HepG2 (cell line): Measurements from ENCODE around the gene RWDD2A. TPM values are rescaled to one million over a fixed set of nuclear protein-coding genes. Genes with fewer than 3 reads are reported as not detected.

Source experiments
- AKNA ChIP-seq: sonication (generic); formaldehyde crosslinking; IDR thresholded peaks from 2 replicates; pipeline ENCODE4 v1.4.0; 2020; ENCODE audit warnings: missing genetic modification reagents, borderline replicate concordance
- ARNTL ChIP-seq: sonication (generic); formaldehyde crosslinking; IDR thresholded peaks from 2 replicates; pipeline ENCODE4 v1.4.0; 2020; ENCODE audit warnings: mild to moderate bottlenecking, missing genetic modification reagents
- FOXJ3 ChIP-seq: sonication (generic); formaldehyde crosslinking; IDR thresholded peaks from 2 replicates; pipeline ENCODE4 v1.4.0; 2020; ENCODE audit warnings: missing genetic modification reagents, mild to moderate bottlenecking, borderline replicate concordance
- FOXM1 ChIP-seq: sonication (generic); formaldehyde crosslinking; IDR thresholded peaks from 2 replicates; pipeline ENCODE4 v1.5.0; 2020; ENCODE audit warnings: missing genetic modification reagents
- MED1 ChIP-seq: sonication (generic); formaldehyde crosslinking; IDR thresholded peaks from 2 replicates; pipeline ENCODE4 v1.4.0; 2020; ENCODE audit warnings: missing genetic modification reagents
- POGK ChIP-seq: sonication (generic); formaldehyde crosslinking; conservative IDR thresholded peaks from 2 replicates; pipeline ENCODE4 v1.8.0; 2022; ENCODE audit warnings: mild to moderate bottlenecking, moderate library complexity, missing genetic modification reagents
- PTBP1 ChIP-seq: fragments of 200-400 bp; formaldehyde crosslinking; IDR thresholded peaks from 2 replicates; pipeline ENCODE4 v1.6.1; 2018; ENCODE audit warnings: low read length, low read depth; ENCODE audit not compliant: poor library complexity, severe bottlenecking
- SALL2 ChIP-seq: sonication (generic); formaldehyde crosslinking; IDR thresholded peaks from 2 replicates; pipeline ENCODE4 v1.8.1; 2023; ENCODE audit warnings: mild to moderate bottlenecking, missing genetic modification reagents, inconsistent platforms
- SMAD3 ChIP-seq: sonication (generic); formaldehyde crosslinking; IDR thresholded peaks from 2 replicates; pipeline ENCODE4 v1.4.0; 2020; ENCODE audit warnings: missing genetic modification reagents
- TP53 ChIP-seq: sonication (generic); formaldehyde crosslinking; conservative IDR thresholded peaks from 2 replicates; pipeline ENCODE4 v1.4.0; 2020; ENCODE audit warnings: missing genetic modification reagents
- TSC22D2 ChIP-seq: sonication (generic); formaldehyde crosslinking; IDR thresholded peaks from 2 replicates; pipeline ENCODE4 v1.5.1; 2020; ENCODE audit warnings: missing genetic modification reagents, mild to moderate bottlenecking, borderline replicate concordance
- ZFP62 ChIP-seq: sonication (generic); formaldehyde crosslinking; IDR thresholded peaks from 2 replicates; pipeline ENCODE4 v1.4.0; 2020; ENCODE audit warnings: missing genetic modification reagents
- ZNF142 ChIP-seq: sonication (generic); formaldehyde crosslinking; IDR thresholded peaks from 2 replicates; pipeline ENCODE4 v1.4.0; 2020; ENCODE audit warnings: missing genetic modification reagents
- ZNF567 ChIP-seq: sonication (generic); formaldehyde crosslinking; IDR thresholded peaks from 2 replicates; pipeline ENCODE4 v1.8.1; 2023; ENCODE audit warnings: mild to moderate bottlenecking, missing genetic modification reagents, borderline replicate concordance
- ZNF577 ChIP-seq: sonication (generic); formaldehyde crosslinking; IDR thresholded peaks from 2 replicates; pipeline ENCODE4 v1.4.0; 2020; ENCODE audit warnings: mild to moderate bottlenecking, low read depth, missing genetic modification reagents, borderline replicate concordance
- ZNF746 ChIP-seq: sonication (generic); formaldehyde crosslinking; IDR thresholded peaks from 2 replicates; pipeline ENCODE4 v1.8.0; 2022; ENCODE audit warnings: mild to moderate bottlenecking, missing genetic modification reagents
- polyA plus RNA-seq, 8 experiments: library from polyadenylated mRNA; depleted of rRNA in 3 of 8; stranded (reverse) in 7 of 8; unstranded in 1 of 8; fragments of >200 nt; fragmentation: Illumina TruSeq in 4 of 8; extraction: Trizol in 4 of 8; gene quantifications; 2 replicates each; pipeline versions ENCODE4 v1.2.1 to v1.2.3, GENCODE V29; 2011 to 2016; ENCODE audit warnings: low read depth in 4 of 8, missing spikeins in 1 of 8, mixed read lengths in 1 of 8; ENCODE audit not compliant: insufficient read depth in 1 of 8
- total RNA-seq, 5 experiments: library from RNA; depleted of rRNA; stranded (reverse); fragments of >200 nt; fragmentation: Illumina TruSeq; extraction: Trizol; gene quantifications; 2 replicates each; pipeline ENCODE4 v1.2.3, GENCODE V29; 2016; ENCODE audit warnings: low read depth in 1 of 5

Gene RWDD2A
- total and polyA plus RNA-seq, 2 of the 13 experiments (the other 11 are each of a cell fraction or from before 2014, with no cell fraction given) = 5.3 to 8.1 TPM

- TF ChIP-seq AKNA (CRISPR knock-in tag) (no peak), ZNF142 (CRISPR knock-in tag) (peak; percentile 85), SALL2 (CRISPR knock-in tag) (peak; percentile 73), ZNF746 (peak; percentile 68; the same call in 1 of the 2 replicates), ZNF577 (CRISPR knock-in tag) (no peak), POGK (CRISPR knock-in tag) (no peak; the same call in none of the 2 replicates), FOXJ3 (CRISPR knock-in tag) (no peak), TSC22D2 (CRISPR knock-in tag) (peak; percentile 66; the same call in 1 of the 2 replicates), TP53 (CRISPR knock-in tag) (no peak), ZFP62 (CRISPR knock-in tag) (no peak), SMAD3 (CRISPR knock-in tag) (peak; percentile 54; the same call in 1 of the 2 replicates), MED1 (CRISPR knock-in tag) (peak; percentile 81), FOXM1 (no peak), PTBP1 (no peak), ARNTL (CRISPR knock-in tag) (0 out of 2 replicates have a peak, but pooled peaks have one; percentile 19), ZNF567 (CRISPR knock-in tag) (peak; percentile 77; the same call in 1 of the 2 replicates)
These were observed at the start of gene RWDD2A, which contains the start of gene PGM3 (continued) for GRCh38 chr6:83192871-83193746.
